ENCODE measurements around the gene ICE1. TPM values are rescaled to one million over a fixed set of nuclear protein-coding genes. Genes with fewer than 3 reads are reported as not detected.
A peak's percentile ranks its signal among the peaks of the same experiment; 100 is the strongest.
"Not testable (repeated sequence)": the region's sequence is repeated elsewhere in the genome, so short reads cannot be mapped to it uniquely, and the experiment has no call there.

The ICE1 gene
- total RNA-seq (2014; rRNA removed; shearing (Covaris generic); ENCODE audit: low replicate concordance): 7.5 and 12.9 TPM in 2 replicates

- in situ Hi-C loops (cut with HindIII; ENCODE audit: low pct_unique_long_range_greater_than_20kb, low sequenced_read_pairs): loop anchor here (10.0 kb wide), 1 partner anchor 547 kb away; no protein-coding TSS in a partner anchor
- peak; percentile 99 for DNase-seq (ENCODE audit: low read depth)
These were observed at the start of gene ICE1 for GRCh38 chr5:5421961-5422818. Gene ICE1, plus strand, starts transcription at chr5:5422677. Its CDS starts 239 bp downstream, at chr5:5422916.

GRCh38 chr5:5372930-5373329 lies 49.5 kb upstream of the ICE1 start:
- in situ Hi-C loops (cut with HindIII; ENCODE audit: low pct_unique_long_range_greater_than_20kb, low sequenced_read_pairs): no loop called here
- DNase-seq (ENCODE audit: low read depth): no peak

DNA sequence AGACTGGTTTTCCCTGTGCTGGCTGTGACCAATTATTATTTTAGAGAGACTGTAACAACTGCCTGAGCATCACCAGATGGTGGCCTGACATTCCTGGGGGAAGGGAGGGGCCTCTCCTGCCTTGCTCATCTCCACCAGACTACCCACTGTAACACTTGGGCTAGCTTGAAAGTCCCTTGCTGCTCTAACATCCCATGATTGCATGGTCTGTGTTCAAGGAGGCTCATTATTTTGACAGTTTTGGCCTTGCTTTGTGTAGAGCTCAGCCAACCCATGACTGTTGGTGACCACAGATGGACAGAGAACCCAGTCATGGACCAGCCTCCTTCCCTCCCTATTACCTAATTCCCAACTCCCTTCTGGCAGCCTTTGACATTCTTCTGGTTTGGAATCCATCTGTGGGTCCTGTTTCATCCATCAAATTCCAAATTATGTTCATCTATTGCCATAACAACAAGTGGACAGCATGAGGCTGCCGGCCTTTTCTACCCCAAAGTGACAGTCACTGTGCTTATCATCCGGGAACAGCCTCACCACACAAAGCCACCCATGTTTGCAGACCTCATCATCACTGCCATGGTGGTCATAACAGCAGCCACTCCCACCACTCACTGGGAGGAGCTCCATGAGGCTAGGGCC lies 49.0 kb upstream of the ICE1 start:
- no peak for DNase-seq (ENCODE audit: low read depth)
- in situ Hi-C loops (cut with HindIII; ENCODE audit: low pct_unique_long_range_greater_than_20kb, low sequenced_read_pairs): no loop called here

DNA sequence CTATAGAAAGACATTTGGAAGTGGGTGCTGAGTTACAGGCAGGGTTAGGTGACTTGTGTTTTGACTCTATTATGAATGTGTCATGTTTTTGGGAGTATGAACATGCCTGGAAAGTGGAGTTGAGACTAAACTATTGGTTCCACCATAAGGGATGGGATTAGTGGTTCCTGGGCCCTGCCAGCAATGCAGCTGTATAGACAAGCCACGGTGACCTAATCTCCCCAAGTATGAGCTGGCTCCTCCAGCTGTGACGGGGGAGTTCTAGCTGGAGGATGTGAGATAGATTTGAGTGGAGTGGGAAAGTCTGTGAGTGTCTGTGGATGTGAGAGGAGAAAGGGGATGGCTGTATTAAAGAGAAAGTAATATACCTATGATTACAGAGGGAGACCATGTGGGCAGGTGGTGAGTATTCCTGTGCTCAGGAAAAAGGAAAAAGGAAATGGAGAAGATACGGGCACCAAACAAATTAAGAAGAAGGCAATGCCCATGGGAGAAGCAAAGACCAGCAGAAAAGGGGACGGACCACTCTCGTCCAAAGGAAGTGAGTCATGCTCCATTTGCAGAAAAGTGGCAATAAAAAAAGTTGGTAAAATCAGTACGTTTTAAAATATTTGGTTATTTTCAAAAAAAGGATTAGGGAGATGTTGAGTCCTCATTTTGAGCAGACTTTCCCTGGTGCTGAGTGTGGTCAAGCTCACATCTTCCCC lies 48.3 kb upstream of the ICE1 start:
- DNase-seq (ENCODE audit: low read depth): no peak
- in situ Hi-C loops (cut with HindIII; ENCODE audit: low pct_unique_long_range_greater_than_20kb, low sequenced_read_pairs): no loop called here

- in situ Hi-C loops (cut with HindIII; ENCODE audit: low pct_unique_long_range_greater_than_20kb, low sequenced_read_pairs): no loop called here
- DNase-seq (ENCODE audit: low read depth): no peak
These were observed 44.7 kb upstream of the ICE1 start for GRCh38 chr5:5377780-5378179.

- DNase-seq (ENCODE audit: low read depth): no peak
- in situ Hi-C loops (cut with HindIII; ENCODE audit: low pct_unique_long_range_greater_than_20kb, low sequenced_read_pairs): no loop called here
These were observed 43.9 kb upstream of the ICE1 start for GRCh38 chr5:5378531-5378930.

GRCh38 chr5:5380298-5380697 lies 42.2 kb upstream of the ICE1 start:
- in situ Hi-C loops (cut with HindIII; ENCODE audit: low pct_unique_long_range_greater_than_20kb, low sequenced_read_pairs): no loop called here
- no peak for DNase-seq (ENCODE audit: low read depth)

GRCh38 chr5:5381310-5381913 lies 41.1 kb upstream of the ICE1 start:
- DNase-seq (ENCODE audit: low read depth): no peak
- in situ Hi-C loops (cut with HindIII; ENCODE audit: low pct_unique_long_range_greater_than_20kb, low sequenced_read_pairs): no loop called here

GRCh38 chr5:5383461-5383860 lies 39.0 kb upstream of the ICE1 start:
- in situ Hi-C loops (cut with HindIII; ENCODE audit: low pct_unique_long_range_greater_than_20kb, low sequenced_read_pairs): no loop called here
- DNase-seq (ENCODE audit: low read depth): no peak

DNA sequence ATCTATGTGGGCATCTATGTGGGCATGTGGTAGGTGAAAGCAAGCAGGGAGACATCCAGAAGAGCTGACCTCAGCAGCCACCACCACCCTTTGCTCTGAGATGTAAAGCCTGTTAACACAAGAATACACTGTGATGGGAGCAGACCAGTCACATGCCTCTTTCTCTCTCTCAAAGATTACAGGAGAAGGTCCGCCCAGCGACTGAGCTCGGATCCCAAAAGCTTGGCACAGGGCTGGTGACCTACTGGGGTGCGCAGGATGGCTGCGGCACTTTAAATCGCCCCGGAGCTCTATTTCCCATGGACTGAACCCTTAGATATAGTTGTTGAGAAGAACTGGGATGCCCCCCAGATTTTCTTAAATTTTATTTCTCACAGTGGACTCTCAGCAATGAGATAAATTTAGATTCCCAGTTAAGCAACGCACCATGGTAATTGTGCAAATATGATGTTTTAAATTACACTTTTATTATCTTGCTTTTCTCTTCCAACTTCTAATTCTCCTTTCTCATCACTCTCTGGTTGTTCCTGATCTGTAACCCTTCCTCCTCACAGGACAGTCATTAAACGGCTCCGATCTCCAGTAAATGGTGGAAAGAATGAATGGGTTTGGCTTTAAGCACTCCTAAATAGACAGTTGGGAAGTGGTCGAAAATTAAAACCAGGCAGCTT lies 37.7 kb upstream of the ICE1 start:
- in situ Hi-C loops (cut with HindIII; ENCODE audit: low pct_unique_long_range_greater_than_20kb, low sequenced_read_pairs): no loop called here
- DNase-seq (ENCODE audit: low read depth): no peak

- in situ Hi-C loops (cut with HindIII; ENCODE audit: low pct_unique_long_range_greater_than_20kb, low sequenced_read_pairs): no loop called here
- no peak for DNase-seq (ENCODE audit: low read depth)
These were observed 37.2 kb upstream of the ICE1 start for GRCh38 chr5:5385331-5385662.

GRCh38 chr5:5386329-5386728 lies 36.1 kb upstream of the ICE1 start:
- DNase-seq (ENCODE audit: low read depth): no peak
- in situ Hi-C loops (cut with HindIII; ENCODE audit: low pct_unique_long_range_greater_than_20kb, low sequenced_read_pairs): no loop called here

DNA sequence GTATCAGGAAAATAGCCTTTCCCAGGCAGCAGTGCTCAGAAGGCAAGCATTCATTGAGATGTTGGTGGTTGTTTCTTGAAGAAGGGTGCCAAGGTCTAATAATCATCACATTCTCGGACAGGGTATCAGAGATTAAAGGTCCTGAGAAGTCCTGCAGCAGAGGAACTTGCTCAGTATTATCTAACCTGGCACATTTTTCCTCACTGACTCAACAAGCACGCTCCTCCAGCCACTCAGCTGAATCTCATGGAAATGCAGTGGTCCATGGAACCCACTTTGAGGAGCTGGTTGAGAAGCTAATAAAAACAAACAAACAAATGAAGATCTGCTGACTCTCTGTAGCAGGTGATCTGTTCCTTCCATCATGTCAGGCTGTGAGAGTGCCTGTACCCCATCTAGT lies 35.3 kb upstream of the ICE1 start:
- in situ Hi-C loops (cut with HindIII; ENCODE audit: low pct_unique_long_range_greater_than_20kb, low sequenced_read_pairs): no loop called here
- peak; percentile 60 for DNase-seq (ENCODE audit: low read depth)

GRCh38 chr5:5387777-5388176 lies 34.7 kb upstream of the ICE1 start:
- in situ Hi-C loops (cut with HindIII; ENCODE audit: low pct_unique_long_range_greater_than_20kb, low sequenced_read_pairs): no loop called here
- no peak for DNase-seq (ENCODE audit: low read depth)

DNA sequence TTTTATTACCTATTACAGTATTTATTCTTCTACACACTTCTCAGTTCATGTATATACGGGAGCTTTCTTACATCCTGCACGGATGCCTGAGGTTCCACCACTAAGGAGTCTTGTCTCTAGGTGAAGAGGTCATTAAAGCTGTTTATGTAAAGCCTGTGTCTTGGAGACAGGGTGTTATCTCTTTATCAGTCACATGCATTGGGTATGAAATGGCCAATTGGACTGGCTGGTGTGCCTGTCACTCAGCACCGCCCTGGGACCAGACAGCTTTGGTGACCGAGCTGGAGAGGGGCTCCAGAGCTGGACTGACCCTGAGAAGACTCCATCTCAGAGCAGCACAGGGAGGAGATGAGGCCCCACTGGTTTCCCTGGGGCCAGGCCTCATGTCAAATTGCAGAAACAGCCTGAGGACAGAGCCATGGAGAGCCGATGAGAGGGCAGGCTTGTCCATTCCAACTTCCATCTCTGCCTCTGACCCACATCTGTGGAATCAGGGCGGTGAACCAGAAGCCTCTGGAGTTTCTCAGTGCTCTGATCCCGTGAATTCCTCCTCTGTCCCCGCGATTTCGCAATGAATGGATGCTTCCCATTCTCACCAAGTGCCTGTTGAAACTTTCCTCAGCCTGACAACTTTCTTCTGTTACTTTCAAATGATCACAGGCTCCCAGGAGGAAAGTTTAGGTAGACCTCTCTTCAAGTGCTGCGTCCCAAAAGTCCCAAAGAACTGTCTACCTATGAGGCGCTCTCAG lies 32.2 kb upstream of the ICE1 start:
- DNase-seq (ENCODE audit: low read depth); in situ Hi-C loops (cut with HindIII; ENCODE audit: low pct_unique_long_range_greater_than_20kb, low sequenced_read_pairs): not testable (repeated sequence)

DNA sequence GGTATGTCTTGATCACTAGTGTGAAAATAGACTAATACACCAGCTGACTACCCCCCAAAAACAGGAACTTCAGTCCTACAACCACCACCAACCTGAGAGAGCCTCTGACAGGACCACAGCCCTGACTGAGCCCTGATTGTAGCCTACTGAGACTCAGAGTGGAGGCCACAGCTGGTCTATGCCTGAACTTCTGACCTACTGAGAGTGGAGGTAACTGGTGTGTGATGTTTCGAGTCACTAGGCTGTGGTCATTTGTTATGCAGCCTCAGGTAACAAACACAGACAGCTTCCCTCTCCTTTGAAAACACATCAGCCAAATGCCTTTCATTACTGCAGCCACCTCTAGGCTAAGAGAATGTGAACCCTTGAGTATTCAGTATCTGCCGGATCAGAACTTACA lies 30.0 kb upstream of the ICE1 start:
- DNase-seq (ENCODE audit: low read depth); in situ Hi-C loops (cut with HindIII; ENCODE audit: low pct_unique_long_range_greater_than_20kb, low sequenced_read_pairs): not testable (repeated sequence)

DNA sequence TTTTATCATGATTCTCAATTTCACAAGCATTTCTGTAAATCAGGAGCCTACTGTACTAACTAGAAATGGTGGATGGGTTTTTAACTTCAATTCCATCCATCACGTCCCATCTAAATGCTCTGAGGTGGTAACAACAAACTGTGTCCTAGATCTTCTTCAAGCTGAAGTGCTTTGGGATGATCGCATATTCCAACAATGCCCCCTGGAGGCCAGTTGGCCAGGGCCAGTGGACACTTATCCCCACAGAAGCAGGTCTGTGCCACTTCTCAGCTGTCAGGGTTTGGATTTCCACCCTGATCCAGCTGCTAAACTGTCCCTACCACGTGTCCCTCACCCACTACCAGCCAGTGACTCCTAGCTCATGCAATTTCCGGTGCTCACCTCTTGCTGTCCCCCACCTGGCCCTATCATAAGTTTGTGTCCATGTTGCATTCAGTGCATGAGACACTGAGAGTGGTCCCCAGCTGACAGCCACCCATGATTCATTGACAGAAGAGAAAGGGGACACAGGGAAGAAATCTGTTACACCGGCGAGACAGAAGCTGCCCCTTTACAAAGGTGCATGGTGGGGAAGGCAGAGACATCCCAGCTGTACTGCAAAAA lies 28.0 kb upstream of the ICE1 start:
- peak; percentile 47 for DNase-seq (ENCODE audit: low read depth)
- in situ Hi-C loops (cut with HindIII; ENCODE audit: low pct_unique_long_range_greater_than_20kb, low sequenced_read_pairs): not testable (repeated sequence)
